ENCODE data around the gene AGBL1.
A peak's percentile ranks its signal among the peaks of the same experiment; 100 is the strongest.

The AGBL1 gene

GRCh38 chr15:86317384-86317740 is 237.7 kb downstream of the AGBL1 start:
- DNase-seq (ENCODE audit: low read depth, low spot score) = no peak

DNA sequence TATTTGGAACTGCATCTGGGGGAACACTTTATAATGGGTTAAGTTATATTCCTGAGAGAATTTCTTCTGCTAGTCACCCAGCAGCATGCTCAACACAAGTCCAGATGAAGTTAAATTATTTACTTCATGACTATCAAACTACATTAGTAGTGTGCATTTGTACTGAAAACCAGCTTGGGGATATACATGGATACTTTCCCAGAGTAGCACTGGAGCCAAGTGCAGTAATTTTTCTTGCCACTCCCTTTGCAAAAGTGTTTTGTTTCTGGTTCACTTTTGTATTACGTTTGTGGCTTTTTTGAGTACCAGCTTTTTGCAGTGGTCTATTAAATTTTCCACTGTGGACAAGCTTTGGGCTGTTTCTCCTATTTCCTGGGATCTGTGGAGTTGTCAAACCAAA is 243.0 kb downstream of the AGBL1 start:
- DNase-seq (ENCODE audit: low read depth, low spot score) = no peak

- DNase-seq (ENCODE audit: low read depth, low spot score) = no peak
These were observed 247.7 kb downstream of the AGBL1 start for GRCh38 chr15:86327230-86327865.

GRCh38 chr15:86328658-86329057 is 249.0 kb downstream of the AGBL1 start:
- DNase-seq (ENCODE audit: low read depth, low spot score) = peak; percentile 4

DNA sequence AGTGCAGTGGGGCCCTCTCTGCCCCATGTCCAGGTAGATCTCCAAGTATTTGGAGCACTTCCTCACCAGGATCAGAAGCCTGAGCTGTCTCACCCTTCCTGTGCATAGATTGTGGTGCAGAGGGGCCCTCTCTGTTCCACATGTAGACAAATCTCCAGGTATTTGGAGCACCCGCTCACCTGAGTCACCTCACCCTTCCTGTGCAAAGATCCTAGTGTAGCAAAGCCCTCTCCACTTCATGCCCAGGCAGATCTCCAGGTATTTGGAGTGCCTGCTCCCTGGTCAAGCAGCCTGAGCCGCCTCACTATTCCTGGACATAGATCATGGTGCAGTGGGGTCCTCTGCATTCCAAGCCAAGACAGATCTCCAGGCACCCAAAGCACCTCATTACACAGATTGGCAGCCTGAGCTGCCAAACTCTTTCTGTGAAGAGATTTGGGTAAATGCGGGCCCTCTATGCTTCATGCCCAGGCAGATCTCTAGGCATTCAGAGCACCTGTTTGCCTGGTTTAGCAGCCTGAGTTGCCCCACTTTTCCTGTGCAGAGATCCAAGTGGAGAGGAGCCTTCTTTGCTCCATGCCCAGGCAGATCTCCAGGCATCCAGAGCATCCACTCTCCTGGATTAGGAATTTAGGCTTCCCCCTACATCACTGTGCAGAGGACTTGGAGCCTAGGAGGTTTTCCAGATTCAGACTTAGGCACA is 249.8 kb downstream of the AGBL1 start:
- no peak for DNase-seq (ENCODE audit: low read depth, low spot score)

- no peak for DNase-seq (ENCODE audit: low read depth, low spot score)
These were observed 254.1 kb downstream of the AGBL1 start for GRCh38 chr15:86333819-86334218.

DNA sequence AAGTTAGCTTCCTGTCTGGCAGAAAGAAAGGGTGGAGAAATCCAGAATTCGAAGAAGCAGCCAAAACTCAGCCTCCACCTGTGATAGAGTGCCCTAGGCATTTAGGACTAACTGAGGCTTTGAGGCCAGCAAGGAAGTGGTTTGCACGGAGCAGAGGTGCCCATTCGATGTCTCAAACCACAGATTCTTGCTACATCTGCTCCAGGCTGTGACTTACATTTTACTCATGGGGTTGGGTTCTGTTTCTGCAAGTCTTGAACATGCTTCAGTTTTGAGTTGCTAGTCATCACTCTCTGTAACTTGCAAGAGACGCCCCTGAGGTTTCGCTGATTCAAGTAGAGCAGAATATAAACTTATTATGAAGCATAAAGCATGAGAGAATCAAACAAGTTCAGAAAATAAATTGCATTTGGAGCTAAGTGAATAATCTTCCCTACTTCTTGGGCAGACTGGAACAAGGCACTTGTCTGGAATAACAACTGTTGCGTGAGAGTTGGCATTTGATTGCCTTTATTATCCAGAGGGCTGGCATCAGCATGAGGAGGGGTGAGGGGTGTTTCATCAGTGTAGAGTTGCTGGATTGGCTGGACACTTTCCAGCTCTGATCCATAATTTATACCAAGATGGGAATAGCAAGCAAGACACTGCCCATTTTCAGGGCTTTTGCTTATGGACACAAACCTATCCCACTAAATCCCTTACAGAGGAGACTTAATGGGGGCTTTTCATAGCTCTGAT is 256.5 kb downstream of the AGBL1 start:
- no peak for DNase-seq (ENCODE audit: low read depth, low spot score)

- DNase-seq (ENCODE audit: low read depth, low spot score) = no peak
These were observed 257.4 kb downstream of the AGBL1 start for GRCh38 chr15:86337071-86337470.

DNA sequence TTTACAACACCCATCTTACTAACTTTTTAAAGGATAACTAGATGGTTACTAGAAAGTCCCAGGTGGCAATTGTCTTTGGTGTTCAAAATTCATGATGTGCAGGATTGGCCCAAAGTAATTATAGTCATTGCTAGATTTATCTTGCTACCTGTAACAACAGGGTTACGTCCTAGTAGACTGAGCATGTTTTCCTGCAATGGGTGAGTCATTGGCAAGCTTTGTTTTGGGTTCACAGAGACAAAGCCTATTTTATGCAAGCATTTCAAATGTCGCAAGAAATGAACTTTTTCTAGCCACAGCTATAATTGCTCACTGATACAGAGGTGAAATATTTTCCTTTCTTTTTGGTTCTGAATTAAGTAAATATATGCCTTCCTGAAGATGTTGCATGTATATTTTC is 267.6 kb downstream of the AGBL1 start:
- no peak for DNase-seq (ENCODE audit: low read depth, low spot score)

- DNase-seq (ENCODE audit: low read depth, low spot score) = no peak
These were observed 269.9 kb downstream of the AGBL1 start for GRCh38 chr15:86349565-86349964.

- no peak for DNase-seq (ENCODE audit: low read depth, low spot score)
These were observed 273.5 kb downstream of the AGBL1 start for GRCh38 chr15:86353213-86353612.

DNA sequence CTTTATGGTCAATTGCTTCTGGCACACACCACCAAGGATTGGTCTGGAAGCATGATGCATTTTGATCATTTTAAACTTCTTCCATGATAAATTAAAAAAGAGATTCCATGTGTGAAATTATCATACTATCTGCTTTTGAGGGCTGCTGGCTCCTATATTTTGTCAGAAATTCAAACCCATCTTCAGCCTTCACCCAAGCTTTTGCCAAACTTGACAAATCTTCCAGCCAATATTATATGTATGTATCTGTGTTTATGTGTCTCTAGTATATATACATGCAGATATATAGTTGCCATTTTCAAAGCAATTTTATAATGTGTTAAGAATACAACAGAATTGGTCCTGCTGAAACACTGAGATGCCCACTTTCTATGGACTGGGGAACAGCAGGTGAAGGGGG is 275.7 kb downstream of the AGBL1 start:
- DNase-seq (ENCODE audit: low read depth, low spot score) = no peak

DNA sequence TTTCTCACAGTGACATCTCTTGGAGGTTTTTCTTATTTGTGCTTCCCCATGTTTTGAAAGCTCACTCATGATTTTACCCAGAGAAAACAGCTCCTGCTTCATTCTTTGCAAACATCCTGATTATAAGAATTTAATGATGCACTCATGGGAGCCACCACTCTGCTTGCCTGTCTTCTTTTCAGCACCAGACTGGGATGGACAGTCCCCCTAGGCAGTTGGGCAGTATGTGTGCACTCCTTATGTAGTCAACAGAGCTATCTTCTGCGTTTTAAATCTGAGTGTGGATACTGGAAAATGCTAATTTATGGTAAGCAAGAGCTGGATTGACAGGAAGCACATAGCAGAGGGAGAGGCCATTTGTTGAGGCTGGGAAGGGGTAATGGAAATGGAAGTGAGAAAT is 276.1 kb downstream of the AGBL1 start:
- DNase-seq (ENCODE audit: low read depth, low spot score) = no peak

DNA sequence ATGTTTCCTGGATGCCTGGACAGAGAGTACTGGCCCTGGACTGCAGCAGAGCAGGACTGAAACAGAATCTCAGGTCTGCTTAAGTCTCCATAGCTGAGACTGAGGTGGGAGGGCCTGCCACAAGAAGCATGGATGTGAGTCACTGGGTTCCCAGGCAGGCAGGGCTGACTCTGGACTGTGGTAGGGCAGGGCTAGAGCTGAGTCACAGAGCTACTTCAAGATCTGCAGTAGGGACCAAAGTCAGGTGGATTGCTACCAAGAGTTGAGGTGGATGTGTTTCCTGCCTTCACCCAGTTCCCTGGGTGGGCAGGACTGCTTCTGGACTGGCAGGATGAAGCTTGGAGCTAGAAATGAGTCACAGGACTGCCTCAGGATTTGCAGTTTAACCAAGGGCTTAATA is 282.9 kb downstream of the AGBL1 start:
- DNase-seq (ENCODE audit: low read depth, low spot score) = peak; percentile 48

- no peak for DNase-seq (ENCODE audit: low read depth, low spot score)
These were observed 293.5 kb downstream of the AGBL1 start for GRCh38 chr15:86373147-86373546.

DNA sequence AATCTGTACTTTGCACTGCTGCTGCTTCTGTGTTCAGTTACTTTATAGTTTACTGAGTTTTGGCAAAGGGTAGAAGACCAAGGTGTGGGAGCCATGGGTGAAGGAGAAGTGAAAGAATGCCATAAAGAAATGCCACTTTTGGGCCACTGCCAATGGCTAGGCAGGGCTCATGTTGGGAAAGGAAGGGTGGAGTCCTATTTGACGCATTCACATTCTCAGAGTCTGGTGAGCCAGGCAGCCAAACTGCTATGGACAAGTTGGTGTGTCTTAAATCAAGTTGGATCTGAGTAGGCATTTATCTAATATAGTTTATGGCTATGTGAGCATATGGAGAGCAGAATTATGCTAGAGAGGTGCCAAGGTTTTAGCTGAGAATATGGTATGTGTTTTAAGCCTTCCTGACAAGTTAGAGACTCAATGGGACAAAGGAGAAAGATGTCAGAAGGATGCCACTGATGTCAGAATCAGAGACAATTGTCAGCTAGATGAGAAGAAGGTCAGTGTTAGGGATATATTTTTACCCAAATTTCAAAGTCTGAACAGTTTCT is 296.1 kb downstream of the AGBL1 start:
- no peak for DNase-seq (ENCODE audit: low read depth, low spot score)

DNA sequence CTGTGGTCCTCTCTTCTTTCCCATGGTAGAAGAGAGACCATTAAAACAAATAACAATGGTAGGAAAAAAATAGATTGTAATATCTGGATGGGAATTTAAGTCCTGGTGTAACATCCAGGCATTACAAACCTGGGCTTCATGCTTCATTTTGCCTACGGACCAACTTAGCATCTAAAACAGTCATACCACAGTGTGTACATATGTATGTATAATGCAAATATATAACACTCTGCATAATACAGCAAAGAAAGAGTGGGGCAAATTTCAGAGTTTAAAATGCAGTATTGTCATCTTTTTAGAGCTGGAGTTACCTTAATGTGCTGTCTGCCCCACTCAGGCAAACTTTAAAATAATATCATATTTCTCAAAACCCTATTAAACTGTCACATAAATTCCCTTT is 298.2 kb downstream of the AGBL1 start:
- no peak for DNase-seq (ENCODE audit: low read depth, low spot score)

GRCh38 chr15:86382341-86382740 is 302.7 kb downstream of the AGBL1 start:
- no peak for DNase-seq (ENCODE audit: low read depth, low spot score)

DNA sequence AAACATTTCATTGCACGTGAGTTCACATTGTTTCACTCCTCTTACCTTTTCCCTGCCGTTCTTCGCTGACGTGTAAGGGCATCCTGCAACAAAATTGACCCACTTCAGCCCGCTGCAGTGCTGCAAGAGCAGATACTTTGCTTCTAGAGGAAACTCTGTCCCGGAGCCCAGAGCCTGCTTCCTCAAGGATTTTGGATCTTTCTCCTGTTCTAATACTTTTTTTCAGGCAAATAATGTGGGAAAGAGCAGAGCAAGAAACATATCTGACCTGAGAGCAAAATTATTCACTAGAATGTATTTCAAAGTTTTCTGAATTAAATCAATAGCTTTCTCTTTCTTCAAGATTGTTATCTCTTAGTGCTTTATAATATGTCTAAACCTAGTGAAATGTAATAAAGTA is 303.9 kb downstream of the AGBL1 start:
- no peak for DNase-seq (ENCODE audit: low read depth, low spot score)

GRCh38 chr15:86384186-86384585 is 304.5 kb downstream of the AGBL1 start:
- DNase-seq (ENCODE audit: low read depth, low spot score) = no peak

DNA sequence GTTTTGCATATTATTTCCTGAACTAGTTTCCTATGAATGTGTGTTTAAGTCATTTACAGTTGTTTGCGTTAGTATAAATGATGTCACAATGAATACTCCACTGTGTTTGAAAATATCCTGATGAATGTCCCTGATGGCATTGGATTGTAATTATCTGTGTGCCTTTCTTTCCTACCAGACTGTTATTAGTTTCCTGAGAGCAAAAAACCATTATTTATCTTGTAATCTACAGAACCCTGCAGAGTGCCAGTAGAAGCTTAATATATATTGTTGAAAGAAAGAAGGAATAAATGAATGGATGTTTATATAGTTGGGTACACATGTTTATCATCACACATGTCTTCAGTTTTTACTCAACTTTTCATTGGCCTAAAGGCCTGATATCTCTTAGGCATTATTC is 312.6 kb downstream of the AGBL1 start:
- no peak for DNase-seq (ENCODE audit: low read depth, low spot score)

GRCh38 chr15:86392874-86393273 is 313.2 kb downstream of the AGBL1 start:
- DNase-seq (ENCODE audit: low read depth, low spot score) = no peak

GRCh38 chr15:86394866-86395265 is 315.2 kb downstream of the AGBL1 start:
- DNase-seq (ENCODE audit: low read depth, low spot score) = no peak

Measured in ELF-1 (cell line).